Neural crest cell (in vitro differentiated cells): Measurements from ENCODE around the gene CERS6. TPM values are rescaled to one million over a fixed set of nuclear protein-coding genes. Genes with fewer than 3 reads are reported as not detected.
A peak's percentile ranks its signal among the peaks of the same experiment; 100 is the strongest.
"Not testable (repeated sequence)": the region's sequence is repeated elsewhere in the genome, so short reads cannot be mapped to it uniquely, and the experiment has no call there.

Experiments used
- DNase-seq: peaks from one replicate; pipeline ENCODE4 v3.0.0; 2021; ENCODE audit warnings: low read depth, mixed read lengths, low spot score
- H3K27ac Mint-ChIP-seq: one replicate; pipeline ENCODE4 v1.8.0; 2021; ENCODE audit warnings: mild to moderate bottlenecking, mixed read lengths; ENCODE audit not compliant: unreplicated experiment
- H3K27me3 Mint-ChIP-seq: 2 replicates; pipeline ENCODE4 v1.8.0; 2021; ENCODE audit warnings: low read depth, mild to moderate bottlenecking, mixed read lengths
- H3K36me3 Mint-ChIP-seq: 2 replicates; pipeline ENCODE4 v1.8.0; 2021; ENCODE audit warnings: low read depth, mild to moderate bottlenecking, mixed read lengths
- H3K4me1 Mint-ChIP-seq: 2 replicates; pipeline ENCODE4 v1.8.0; 2021; ENCODE audit warnings: mixed read lengths
- H3K4me3 Mint-ChIP-seq: one replicate; pipeline ENCODE4 v1.8.0; 2021; ENCODE audit warnings: mild to moderate bottlenecking, mixed read lengths
- H3K9me3 Mint-ChIP-seq: 2 replicates; pipeline ENCODE4 v1.8.0; 2021; ENCODE audit warnings: mixed read lengths
- CTCF ChIP-seq: fragments of 200-600 bp; sonication (generic); conservative IDR thresholded peaks from 2 replicates; pipeline ENCODE4 v1.5.0; 2021; ENCODE audit warnings: antibody characterized with exemption, mild to moderate bottlenecking
- total RNA-seq: library from RNA; stranded (reverse); gene quantifications from 2 replicates; pipeline ENCODE4 v1.2.1, GENCODE V29; 2021

Gene CERS6
- total RNA-seq, 1 donor from 2014 or later: 27.4 TPM

GRCh38 chr2:168496906-168497305, 40.8 kb downstream of the CERS6 start:
- H3K4me3 Mint-ChIP-seq: no peak overlapping the region
- peaks cover 4% of the 10 kb centered on the region for H3K4me1 Mint-ChIP-seq

GRCh38 chr2:168499500-168499899, 43.4 kb downstream of the CERS6 start:
- Mint-ChIP-seq H3K27me3 (no peaks in the 10 kb centered on the region), H3K27ac (no peak overlapping the region), H3K36me3 (peaks cover 20% of the 10 kb centered on the region), H3K4me1 (peaks cover 1% of the 10 kb centered on the region), H3K9me3 (peaks cover 11% of the 10 kb centered on the region), H3K4me3 (no peak overlapping the region)
- no peak for TF ChIP-seq CTCF
- DNase-seq: no peak

More at GRCh38 chr2:168496906-168497305, 40.8 kb downstream of the CERS6 start:
- peaks cover 7% of the 10 kb centered on the region for H3K9me3 Mint-ChIP-seq
- no peak for TF ChIP-seq CTCF
- no peak for DNase-seq
- no peak overlapping the region for H3K27ac Mint-ChIP-seq
- H3K36me3 Mint-ChIP-seq: peaks cover 13% of the 10 kb centered on the region
- H3K27me3 Mint-ChIP-seq: no peaks in the 10 kb centered on the region

DNA sequence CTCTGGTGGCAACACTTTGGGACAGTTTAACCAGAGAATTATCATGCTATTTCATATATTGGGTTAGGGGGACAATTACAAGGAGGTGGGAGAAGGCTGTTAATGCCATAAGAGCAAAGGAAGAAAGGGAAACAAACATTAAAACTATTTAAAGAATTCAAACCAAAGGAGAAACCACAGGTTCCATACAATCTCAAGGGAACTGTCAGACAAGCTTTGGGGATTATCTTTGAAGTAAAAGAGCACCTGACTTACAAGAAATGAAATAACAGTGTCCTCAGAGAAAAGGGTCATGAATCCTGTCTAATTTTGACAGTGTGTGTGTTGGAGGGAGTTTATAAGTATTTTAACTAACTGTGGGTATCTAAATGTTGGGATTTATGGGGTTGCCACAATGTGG, 44.4 kb downstream of the CERS6 start:
- Mint-ChIP-seq H3K27ac (no peak overlapping the region), H3K27me3 (no peaks in the 10 kb centered on the region), H3K36me3 (peaks cover 17% of the 10 kb centered on the region), H3K4me3 (no peak overlapping the region), H3K9me3 (peaks cover 14% of the 10 kb centered on the region), H3K4me1 (peaks cover 10% of the 10 kb centered on the region)
- DNase-seq: no peak
- TF ChIP-seq CTCF: no peak

DNA sequence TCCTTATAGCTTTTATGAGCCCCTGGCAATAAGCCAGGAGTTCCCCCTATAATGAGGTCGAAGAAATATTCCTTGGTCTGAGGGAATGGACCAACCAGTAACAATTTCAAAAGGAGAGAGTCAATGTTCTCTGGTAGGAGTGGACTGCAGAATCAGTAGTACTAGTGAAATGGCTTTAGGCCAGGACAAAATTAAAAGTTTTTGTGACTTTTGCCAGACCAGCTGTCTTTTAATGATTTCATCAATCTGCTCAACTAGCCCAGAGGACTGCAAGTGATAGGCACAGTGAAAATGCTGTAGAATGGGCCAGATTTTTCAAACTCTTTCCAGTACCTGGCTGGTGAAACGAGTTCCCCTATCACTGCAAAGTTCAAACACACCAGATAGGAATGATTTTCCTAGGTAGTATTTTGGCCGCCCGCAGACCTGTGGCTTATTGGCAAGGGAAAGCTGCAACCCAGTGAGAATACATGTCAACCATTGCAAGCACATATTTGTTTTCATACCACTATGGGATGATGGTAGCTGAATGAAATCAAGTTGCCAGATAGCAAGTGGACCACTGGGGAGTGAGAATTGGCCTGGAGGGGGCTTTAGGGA, 45.5 kb downstream of the CERS6 start:
- Mint-ChIP-seq H3K9me3 (peaks cover 14% of the 10 kb centered on the region), H3K27ac (no peak overlapping the region), H3K36me3 (peaks cover 13% of the 10 kb centered on the region), H3K4me1 (peaks cover 20% of the 10 kb centered on the region), H3K27me3 (no peaks in the 10 kb centered on the region), H3K4me3 (no peak overlapping the region)
- DNase-seq: no peak
- TF ChIP-seq CTCF: no peak

DNA sequence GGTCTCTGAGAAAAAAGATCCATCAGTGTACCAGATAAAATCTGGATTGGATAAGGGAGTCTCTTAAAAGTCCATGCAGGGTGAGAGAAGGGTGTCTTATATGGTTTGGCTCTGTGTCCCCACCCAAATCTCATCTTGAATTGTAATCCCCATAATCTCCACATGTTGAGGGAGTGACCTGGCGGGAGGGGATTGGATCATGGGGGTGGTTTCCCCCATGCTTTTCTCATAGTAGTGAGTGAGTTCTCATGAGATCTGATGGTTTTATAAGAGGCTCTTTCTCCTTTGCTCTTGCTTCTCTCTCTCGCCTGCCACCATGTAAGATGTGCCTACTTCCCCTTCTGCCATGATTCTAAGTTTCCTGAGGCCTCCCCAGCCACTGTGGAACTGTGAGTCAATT, 46.8 kb downstream of the CERS6 start:
- not testable (repeated sequence) for DNase-seq, H3K4me3 Mint-ChIP-seq, H3K27ac Mint-ChIP-seq, H3K27me3 Mint-ChIP-seq
- Mint-ChIP-seq H3K36me3 (peaks cover 13% of the 10 kb centered on the region), H3K4me1 (peaks cover 27% of the 10 kb centered on the region), H3K9me3 (peaks cover 14% of the 10 kb centered on the region)

GRCh38 chr2:168503901-168504300, 47.8 kb downstream of the CERS6 start:
- no peak for DNase-seq
- H3K4me3 Mint-ChIP-seq: peak overlapping the region; percentile 4
- peaks cover 14% of the 10 kb centered on the region for H3K9me3 Mint-ChIP-seq
- H3K27ac Mint-ChIP-seq: no peak overlapping the region
- H3K4me1 Mint-ChIP-seq: peaks cover 27% of the 10 kb centered on the region
- no peaks in the 10 kb centered on the region for H3K27me3 Mint-ChIP-seq
- no peak for TF ChIP-seq CTCF
- peaks cover 10% of the 10 kb centered on the region for H3K36me3 Mint-ChIP-seq
